ENCODE data around the gene KIR3DL2.

GRCh38 chr19:54893406-54893805 lies 43.2 kb downstream of the KIR3DL2 start:
- TF ChIP-seq CTCF (IDR thresholded peaks at IDR 0.05), result no peak
- TF ChIP-seq POLR2A (IDR thresholded peaks at IDR 0.05), result no peak

All from heart left ventricle (tissue), 13 donors.